Stimulated activated CD4-positive, alpha-beta T cell treated with anti-CD3 and anti-CD28 coated beads, Interleukin-1b, Interleukin-23, amount 100 ng/mL, for 1 hour (primary cell): Measurements from ENCODE around the gene KHNYN.

Experiments
- DNase-seq, 2 donors: peaks; one replicate each; pipeline ENCODE4 v3.0.0-alpha.2; 2020; ENCODE audit warnings: low read depth in 2 of 2

The KHNYN gene

DNA sequence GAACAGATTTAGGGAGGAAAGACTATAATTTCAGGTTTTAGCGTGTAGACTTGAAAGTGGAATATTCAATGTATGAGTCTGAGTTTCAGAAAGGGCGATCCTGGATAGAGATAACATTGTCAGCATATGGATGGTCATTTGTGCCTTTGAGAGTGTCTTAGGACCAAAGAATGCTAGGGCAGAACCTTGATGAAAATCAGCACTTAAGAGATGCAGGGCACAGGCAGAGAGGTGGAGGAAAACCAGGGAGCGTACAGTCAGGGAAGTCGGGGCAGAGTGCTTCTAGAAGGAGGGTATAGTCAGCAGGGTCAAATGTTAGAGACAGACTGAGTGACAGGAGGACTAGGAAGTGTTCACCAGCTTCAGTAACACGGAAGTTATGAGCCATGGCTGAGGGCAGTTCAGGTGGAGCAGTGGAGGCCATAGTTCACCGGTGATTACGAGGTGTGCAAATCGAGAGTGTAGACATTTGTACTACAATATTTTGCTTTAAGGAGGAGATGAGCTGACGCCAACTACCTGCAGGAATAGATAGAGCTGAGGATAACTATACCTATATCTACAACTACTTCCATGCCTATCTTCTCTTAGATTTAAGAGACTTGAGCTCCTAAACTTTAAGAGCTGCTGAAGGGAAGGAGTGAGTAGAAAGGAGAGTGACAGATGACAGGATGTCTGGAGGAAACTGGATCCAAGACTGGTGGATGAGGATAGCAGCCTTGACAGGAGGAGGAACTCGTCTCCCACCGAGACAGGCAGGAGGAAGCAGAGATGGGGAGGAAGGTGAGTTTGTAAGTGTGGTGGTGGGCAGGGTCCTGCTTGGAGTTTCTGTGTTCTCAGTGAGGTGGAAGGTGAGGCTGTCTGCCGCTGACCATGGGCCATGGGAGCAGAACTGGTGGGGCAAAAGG, 6.8 kb upstream of the KHNYN start:
- no peak for DNase-seq

DNA sequence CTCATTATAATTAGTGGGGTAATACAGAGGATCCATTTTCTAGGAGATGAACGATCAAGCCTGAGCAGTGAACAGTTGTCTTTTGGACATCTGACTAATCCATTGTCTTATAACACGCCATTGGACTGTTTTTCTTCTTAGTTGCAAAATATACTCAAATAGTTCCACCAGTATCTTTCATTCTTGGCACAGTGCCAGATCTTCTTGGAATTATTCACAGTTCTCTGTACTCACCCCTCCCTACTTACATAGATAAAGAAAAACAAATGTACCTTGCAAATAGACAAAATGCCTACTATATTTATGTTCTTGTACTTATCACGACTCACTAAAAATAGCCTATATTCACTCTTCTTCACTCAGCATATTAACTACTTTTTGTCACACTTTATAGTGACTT, 4.0 kb upstream of the KHNYN start:
- DNase-seq: no peak

DNA sequence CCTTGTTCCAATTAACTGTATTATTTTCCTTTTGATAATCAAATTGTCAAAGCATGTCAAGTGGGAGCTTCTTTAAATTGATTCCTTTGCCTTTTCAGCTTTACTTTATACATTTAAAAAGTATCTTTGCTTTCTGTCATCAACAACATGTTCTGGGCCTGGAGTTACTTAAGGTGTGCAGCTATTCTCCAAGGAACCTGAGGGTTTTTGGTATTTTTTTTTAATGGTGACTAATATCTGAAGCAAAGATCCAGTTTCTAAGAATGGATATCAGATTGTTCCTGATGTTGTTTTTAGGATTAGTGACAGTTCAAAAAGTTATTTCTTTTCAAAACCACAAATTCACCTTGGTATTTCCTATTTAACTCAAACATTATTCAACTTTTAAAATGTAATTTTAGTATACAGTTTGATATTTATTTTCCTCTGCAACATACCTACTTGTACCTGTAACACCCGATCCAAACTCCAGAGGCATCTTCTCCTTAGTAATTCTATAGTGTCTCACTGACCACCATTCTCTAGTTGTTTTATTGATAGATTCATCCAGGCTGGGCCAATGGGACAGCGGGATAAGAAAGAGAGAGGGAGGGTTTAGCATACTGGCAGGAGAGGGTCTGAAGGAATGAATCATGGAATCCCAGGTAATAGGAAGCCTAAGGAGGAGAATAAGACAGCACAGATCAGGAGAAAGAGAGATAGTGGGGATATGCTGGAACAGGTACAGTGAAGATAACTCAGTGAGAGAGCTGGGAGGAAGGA, 3.4 kb upstream of the KHNYN start:
- DNase-seq: no peak

DNA sequence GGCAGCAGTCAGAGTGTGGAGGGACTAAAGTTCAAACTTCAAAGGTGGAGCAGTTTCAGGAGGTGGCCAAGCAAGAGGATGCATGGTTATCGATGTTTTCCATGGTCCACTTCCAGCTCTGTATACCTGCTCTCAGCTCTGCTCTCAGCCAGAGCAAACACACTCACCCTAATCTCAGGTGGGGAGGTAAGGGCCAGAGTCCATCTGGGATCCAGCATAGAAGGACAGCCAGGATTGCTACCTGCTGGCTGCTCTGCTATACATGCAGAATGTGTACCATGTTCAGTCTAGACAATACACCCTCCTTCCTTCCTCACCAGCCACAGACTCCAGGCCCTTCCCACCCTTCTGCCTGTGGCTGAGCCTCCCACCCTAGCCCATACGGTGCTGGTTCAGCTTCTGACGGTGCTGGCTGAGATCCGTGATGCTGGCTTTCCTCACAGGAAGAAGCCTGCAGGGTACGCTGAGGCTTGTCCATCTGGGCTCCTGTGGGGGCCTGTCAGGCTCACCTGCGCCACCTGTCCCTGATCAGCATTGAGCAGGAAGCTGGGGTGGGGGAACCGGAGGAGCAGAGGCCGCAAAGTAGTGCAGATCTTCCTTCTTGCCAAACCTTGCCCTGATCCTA, 2.7 kb upstream of the KHNYN start:
- no peak for DNase-seq

DNA sequence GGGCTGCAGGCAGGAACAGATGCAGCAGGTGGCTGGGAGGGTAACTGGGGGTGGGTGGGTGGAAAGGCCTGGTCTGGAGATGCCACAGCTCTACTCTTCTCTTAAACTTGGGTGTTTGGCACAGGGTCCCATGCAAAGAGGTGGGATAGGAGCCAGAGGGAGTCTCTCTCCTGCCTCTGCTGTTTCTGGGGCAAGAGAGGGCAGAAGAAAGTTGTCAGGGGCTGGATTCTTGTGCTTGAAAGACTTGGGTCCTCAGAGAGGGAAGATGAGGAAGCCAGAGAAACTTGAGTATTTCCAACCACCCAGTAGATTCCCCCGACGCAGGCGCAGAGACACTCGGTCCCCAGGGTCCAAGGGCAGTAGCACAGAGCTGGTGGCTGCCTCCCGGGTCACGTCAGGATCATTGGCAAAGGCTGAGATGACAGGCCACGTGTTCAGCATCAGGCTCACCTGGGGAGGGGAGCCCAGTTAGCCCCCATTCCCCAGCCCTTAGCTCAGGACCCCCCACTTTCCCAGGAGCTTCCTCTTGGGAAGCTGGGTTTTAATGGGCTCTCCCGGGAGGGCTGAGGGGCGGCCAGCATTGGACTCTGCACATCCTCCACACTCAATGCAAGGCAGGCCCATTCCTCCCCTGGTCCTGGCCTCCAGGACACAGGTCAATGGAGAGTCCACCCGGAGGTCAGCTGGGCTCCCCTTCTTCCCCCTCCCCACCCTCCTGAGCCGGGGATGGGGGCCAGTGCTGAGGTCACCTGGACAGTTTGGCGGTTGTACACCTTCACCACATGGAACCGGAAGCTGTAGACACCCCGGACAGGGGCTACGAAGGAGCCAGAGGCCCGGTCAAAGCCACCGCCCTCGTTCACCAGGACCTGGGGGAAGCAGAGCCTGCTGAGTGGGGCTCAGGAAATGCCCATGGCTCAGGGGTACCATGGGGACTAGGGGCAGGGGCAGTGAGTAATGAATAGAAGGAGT, 1.9 kb upstream of the KHNYN start:
- no peak for DNase-seq

DNA sequence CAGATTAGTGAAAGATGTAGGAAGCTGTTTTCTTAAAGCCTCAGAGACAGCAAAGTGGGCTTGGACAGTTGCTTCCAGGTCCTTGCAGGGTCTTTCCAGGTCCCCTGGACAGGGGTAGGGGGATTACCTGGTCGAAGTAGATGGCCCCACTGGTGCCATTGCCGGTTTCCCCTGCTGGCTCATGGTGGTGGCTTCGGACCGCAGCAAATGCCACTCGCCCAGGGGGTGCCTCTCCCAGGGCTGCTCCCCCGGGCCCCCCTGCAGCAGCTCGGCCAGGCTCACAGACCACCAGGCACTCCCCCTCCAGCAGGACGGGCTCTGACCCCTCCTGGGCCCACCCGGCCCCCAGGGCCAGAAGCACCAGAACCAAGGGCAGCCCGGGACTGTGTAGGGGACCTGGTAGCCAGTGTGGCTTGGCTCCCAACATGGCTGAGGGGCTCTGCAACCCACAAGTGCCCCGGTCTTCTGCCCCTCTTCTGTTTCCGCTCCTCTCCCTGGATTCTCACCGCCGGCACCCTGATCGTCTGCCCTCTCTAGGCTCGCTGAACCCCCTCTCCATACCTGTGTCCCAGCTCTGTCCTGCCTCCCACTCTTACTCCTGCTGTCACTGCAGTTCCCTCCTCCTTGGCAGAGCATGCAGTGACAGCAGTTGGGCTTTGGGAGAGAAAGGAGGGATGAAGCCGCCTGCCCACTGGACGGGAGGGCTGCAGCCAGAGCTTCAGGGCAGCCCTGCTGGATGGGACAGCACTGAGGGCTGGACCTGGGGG, 943 bp upstream of the KHNYN start:
- DNase-seq: no peak

DNA sequence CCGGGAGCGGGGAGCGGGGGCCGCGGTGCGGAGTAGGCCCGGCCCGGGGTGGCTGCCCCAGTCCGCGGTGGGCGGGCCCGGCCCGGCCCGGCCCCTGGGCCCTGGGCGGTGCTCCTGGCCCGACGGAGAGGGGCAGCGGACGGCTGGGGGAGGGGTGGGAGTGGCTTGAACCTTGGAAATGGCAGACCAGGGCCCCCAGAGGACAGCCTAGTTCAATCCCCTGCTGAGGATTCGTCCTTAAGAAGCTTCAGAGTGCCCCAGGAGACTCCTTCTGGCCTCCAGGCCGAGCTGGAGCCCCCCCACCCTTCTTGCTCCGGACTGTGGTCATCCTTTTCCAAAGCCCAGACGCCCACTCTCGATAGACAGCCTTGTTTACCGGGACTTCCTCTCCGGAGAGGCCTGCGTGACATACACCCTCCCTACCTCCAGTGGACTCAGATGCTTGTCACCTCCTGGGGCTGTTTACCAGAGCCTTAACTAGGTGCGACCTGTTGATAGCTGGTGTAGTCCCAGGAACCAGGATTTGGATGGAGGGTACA, 458 bp downstream of the KHNYN start:
- DNase-seq: no peak

DNA sequence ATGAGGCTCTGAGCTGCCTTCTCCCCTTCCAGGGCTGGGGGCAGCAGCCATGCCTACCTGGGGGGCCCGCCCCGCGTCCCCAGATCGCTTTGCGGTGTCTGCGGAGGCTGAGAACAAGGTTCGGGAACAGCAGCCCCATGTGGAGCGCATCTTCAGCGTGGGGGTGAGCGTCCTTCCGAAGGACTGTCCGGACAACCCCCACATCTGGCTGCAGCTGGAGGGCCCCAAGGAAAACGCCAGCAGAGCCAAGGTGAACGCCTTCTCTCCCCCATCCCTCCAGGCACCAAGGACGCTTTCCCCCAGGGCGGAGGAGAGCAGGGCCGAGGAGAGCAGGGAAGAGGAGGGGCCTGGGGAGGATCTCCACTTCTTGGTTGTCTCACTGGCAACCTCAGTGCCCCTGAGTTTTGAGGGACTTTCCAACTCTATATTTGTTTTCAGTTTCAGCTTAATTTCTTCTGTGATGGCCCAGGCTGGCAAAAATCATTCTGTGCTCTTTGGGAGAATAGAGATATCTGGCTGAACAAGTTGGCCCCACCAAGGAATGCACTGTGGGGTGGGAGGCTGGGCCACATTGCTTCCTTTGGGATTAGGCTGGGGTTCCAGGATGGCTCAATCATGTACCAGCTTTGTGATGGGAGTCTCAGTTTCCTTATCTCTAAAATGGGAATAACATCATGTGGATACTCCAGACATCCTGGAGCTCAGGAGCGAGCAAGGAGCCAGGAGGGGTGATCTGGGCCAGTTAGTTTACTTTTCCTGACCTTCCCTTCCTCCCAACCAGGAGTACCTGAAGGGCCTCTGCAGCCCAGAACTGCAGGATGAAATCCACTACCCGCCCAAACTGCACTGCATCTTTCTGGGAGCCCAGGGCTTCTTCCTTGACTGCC, 1.2 kb downstream of the KHNYN start:
- DNase-seq: peak in 1 of 2 donors; percentile 52

DNA sequence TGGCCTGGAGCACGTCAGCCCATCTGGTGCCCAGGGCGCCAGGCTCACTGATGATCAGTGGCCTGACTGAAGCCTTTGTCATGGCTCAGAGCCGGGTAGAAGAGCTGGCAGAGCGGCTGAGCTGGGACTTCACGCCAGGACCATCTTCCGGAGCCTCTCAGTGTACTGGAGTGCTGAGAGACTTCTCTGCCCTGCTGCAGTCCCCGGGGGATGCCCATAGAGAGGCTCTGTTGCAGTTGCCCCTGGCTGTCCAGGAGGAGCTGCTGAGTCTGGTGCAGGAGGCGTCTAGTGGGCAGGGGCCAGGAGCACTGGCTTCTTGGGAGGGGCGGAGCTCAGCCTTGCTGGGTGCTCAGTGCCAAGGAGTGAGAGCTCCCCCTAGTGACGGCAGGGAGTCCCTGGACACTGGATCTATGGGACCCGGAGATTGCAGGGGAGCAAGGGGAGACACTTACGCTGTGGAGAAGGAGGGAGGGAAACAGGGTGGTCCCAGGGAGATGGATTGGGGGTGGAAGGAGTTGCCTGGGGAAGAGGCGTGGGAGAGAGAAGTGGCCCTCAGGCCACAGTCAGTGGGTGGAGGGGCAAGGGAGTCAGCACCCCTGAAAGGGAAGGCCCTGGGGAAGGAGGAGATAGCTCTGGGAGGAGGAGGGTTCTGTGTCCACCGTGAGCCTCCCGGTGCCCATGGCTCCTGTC, 2.0 kb downstream of the KHNYN start:
- peak; percentile 73 to 81 for DNase-seq

DNA sequence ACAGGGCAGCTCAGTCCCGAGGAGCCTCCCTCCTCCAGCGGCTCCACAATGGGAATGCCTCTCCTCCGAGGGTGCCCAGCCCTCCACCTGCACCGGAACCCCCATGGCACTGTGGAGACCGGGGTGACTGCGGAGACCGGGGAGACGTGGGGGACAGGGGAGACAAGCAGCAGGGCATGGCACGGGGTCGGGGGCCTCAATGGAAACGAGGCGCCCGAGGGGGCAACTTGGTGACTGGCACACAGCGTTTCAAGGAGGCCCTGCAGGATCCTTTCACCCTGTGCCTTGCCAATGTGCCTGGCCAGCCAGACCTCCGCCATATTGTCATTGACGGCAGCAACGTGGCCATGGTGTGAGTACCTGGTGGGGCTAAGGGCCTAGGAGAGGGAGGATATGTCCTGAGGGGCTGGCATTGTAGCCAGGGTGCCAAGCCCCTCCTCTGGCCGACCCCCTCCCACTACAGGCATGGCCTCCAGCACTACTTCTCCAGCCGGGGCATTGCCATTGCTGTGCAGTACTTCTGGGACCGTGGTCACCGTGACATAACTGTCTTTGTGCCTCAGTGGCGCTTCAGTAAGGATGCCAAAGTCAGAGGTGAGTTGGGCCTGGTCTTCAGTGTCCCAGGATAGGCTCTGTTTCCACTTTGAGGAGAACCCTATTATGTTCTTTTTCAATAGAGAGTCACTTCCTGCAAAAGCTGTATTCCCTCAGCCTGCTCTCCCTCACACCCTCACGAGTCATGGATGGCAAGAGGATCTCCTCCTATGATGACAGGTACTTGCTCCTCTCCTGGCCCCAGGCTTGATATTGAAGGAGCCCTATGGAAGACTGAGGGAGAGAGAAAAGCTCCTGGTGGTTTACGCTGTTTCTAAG, 2.7 kb downstream of the KHNYN start:
- DNase-seq: no peak

DNA sequence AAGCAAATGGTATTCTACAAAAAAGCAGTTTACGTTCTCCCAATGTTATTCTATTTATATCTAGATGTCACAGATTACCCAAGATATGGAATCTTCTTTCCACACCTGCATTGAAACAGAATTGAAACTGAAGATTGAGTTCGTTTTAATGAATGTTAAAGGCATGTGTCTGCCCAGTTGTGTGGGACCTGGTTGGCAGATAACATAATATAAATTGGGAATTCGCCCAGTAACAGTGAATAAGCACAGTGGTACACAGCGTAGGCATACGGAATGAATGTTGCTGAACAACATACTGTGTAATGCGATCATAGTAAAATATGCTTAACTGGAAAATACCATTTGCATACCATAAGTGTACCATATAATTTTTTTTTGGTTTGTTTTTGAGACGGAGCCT, 4.3 kb downstream of the KHNYN start:
- no peak for DNase-seq

DNA sequence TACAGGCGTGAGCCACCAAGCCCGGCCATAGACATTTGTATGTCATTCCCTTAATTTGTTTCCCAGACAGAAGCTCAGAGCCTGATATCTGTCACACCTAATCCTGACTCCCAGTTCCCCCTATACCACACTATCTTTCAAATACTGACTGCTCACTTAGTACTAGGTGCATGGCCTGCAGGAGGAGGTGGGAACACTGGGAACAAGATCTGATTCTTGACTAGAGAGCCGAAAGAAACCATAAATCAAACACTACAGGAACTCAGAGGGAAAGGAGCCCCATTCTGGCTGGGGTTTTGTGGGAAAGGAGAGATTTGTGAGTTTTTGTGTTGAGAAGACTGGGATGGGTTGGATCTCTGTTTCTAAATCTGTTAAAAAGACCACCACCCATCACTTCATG, 4.9 kb downstream of the KHNYN start:
- DNase-seq: no peak

DNA sequence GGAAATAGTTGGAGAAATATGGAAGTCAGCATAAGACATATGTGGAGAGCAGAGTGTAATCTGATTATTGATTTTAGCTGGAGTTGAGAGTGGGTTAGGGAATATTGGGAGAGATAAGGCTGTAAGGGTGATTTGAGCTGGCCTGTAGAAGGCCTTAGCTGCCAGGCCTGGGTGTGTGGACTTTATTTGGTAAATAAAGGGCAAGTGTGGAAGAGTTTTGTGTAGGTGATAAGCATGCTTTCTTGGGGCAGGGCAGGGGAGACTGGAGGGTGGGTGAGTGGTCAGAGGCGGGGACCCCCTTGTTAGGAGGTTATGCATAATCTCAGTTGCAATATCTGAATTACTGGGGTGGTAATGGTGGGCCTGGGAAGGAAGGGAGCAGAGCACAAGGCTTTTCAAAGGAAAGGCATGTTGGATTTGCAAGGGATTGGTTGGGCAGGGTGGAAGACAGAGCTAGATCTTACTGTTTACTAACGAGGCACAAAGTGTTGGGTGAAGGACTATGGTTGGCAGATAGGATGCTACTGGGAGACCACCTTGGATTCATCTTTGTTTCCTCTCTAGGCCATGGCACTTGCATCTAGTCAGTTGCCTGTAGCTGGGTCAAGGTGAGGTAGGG, 5.5 kb downstream of the KHNYN start:
- DNase-seq: no peak

DNA sequence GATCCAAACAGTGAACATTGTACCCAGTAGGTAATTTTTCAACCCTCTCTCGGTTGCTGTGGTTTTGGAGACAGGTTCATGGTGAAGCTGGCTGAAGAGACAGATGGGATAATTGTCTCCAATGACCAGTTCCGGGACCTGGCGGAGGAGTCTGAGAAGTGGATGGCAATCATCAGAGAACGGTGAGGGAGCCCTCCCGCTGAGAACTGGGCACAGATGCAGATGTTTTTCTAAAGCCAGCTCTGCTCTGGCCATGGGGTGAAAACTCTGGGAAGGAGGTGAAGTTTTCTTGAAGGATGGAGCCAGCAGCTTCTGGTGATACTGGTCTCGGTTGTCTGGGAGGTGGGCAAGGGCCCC, 6.2 kb downstream of the KHNYN start:
- no peak for DNase-seq

DNA sequence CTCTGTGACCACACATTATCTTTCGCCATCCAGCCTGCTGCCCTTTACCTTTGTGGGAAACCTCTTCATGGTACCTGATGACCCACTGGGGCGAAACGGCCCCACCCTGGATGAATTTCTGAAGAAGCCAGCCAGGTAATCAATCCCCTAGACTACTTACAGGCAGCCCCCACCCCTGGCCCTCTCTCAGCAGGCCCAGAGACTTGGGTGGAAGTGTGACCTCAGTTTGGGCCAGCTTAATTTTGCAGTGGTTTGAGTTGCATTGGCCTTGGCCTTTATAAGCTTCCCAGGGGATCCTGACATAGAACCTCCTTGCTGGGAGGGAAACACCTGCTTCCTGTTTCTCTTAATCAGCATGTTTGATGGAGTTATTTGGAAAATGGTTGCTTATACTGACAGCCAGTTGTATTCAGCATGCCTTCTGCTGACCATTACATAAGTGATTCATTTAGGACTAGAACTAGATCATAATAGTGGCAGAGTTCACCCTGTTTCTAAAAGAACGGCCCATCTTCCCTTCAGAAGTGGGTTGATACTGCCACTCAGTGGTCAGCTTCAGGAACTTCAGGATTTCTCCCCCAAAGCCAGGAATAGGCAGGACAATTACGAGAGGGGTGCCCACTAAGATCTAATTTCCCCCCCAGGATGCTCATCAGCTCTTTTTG, 6.7 kb downstream of the KHNYN start:
- no peak for DNase-seq

DNA sequence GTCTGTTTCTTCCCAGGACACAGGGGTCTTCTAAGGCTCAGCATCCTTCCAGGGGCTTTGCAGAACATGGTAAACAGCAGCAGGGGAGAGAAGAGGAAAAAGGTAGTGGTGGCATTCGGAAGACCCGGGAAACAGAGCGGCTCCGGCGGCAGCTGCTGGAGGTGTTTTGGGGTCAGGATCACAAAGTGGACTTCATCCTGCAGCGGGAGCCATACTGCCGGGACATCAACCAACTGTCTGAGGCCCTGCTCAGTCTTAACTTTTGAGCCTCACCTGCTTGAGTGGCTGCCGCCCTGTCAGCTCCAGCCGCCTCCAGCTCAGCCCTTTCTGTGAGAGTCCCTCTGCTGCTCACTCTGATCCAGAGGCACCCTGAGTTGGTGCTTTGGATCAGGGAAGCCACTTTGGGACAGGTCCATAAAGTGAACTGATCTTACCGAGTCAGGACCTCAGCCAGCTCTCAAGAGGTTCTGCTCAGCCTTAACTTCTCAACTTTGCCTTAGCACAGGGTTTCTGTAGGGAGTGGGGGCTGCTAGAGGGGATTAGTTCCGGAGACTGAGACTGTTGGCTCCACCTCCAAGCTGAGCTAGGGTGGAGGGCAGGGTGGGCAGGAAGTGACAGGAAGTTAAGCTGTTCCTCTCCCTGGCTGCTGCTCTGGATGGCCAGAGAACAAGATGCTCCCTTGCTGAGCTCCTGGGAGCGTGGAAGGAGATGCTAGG, 7.4 kb downstream of the KHNYN start:
- DNase-seq: no peak
